H9 (cell line): Measurements from ENCODE around the gene FAM240A. TPM values are rescaled to one million over a fixed set of nuclear protein-coding genes. Genes with fewer than 3 reads are reported as not detected.

Experiments
- DNase-seq: peaks from one replicate; pipeline ENCODE4 v3.0.0-alpha.2; 2017
- H2AFZ ChIP-seq: one replicate; pipeline ENCODE4 v1.6.1; 2013; ENCODE audit warnings: mild to moderate bottlenecking, low read length, control low read depth, moderate library complexity
- H2AK5ac ChIP-seq: 2 replicates; pipeline ENCODE4 v1.6.1; 2013; ENCODE audit warnings: low read length, control low read depth, mixed read lengths; ENCODE audit not compliant: insufficient read length
- H2BK120ac ChIP-seq: one replicate; pipeline ENCODE4 v1.6.1; 2013; ENCODE audit warnings: low read depth, mild to moderate bottlenecking, low read length, control low read depth, inconsistent platforms; ENCODE audit not compliant: poor library complexity, severe bottlenecking
- H2BK12ac ChIP-seq: 2 replicates; pipeline ENCODE4 v1.6.1; 2013; ENCODE audit warnings: low read length, control low read depth, mixed read lengths, low read depth; ENCODE audit not compliant: insufficient read length
- H2BK15ac ChIP-seq: 2 replicates; pipeline ENCODE4 v1.6.1; 2013; ENCODE audit warnings: low read depth, low read length, control low read depth
- H2BK20ac ChIP-seq: one replicate; pipeline ENCODE4 v1.6.1; 2013; ENCODE audit warnings: low read depth, mild to moderate bottlenecking, low read length, control low read depth, inconsistent platforms; ENCODE audit not compliant: poor library complexity, severe bottlenecking
- H2BK5ac ChIP-seq: 2 replicates; pipeline ENCODE4 v1.6.1; 2013; ENCODE audit warnings: low read length, control low read depth, mixed read lengths; ENCODE audit not compliant: insufficient read length
- H3K14ac ChIP-seq: 2 replicates; pipeline ENCODE4 v1.6.1; 2013; ENCODE audit warnings: low read length, control low read depth; ENCODE audit not compliant: insufficient read depth
- H3K18ac ChIP-seq: 2 replicates; pipeline ENCODE4 v1.6.1; 2013; ENCODE audit warnings: low read depth, mild to moderate bottlenecking, mixed read lengths, low read length, control low read depth; ENCODE audit not compliant: insufficient read length
- H3K23ac ChIP-seq: 2 replicates; pipeline ENCODE4 v1.6.1; 2013; ENCODE audit warnings: low read length, control low read depth, mixed read lengths, low read depth; ENCODE audit not compliant: insufficient read length
- H3K23me2 ChIP-seq: 2 replicates; pipeline ENCODE4 v1.6.1; 2013; ENCODE audit warnings: low read depth, mild to moderate bottlenecking, mixed read lengths, low read length, control low read depth; ENCODE audit not compliant: insufficient read length, poor library complexity, severe bottlenecking
- H3K27ac ChIP-seq: 2 replicates; pipeline ENCODE4 v1.5.1; 2013; ENCODE audit warnings: low read length, control low read depth, mixed read lengths, low read depth; ENCODE audit not compliant: insufficient read length
- H3K27me3 ChIP-seq: 2 replicates; pipeline ENCODE4 v1.6.1; 2013; ENCODE audit warnings: low read length, control low read depth, inconsistent platforms; ENCODE audit not compliant: insufficient read depth
- H3K4ac ChIP-seq: 2 replicates; pipeline ENCODE4 v1.6.1; 2013; ENCODE audit warnings: low read depth, mild to moderate bottlenecking, control low read depth, inconsistent platforms, low read length, moderate library complexity
- H3K4me1 ChIP-seq: 2 replicates; pipeline ENCODE4 v1.6.1; 2013; ENCODE audit warnings: low read length, control low read depth, inconsistent platforms; ENCODE audit not compliant: insufficient read depth
- H3K4me2 ChIP-seq: 2 replicates; pipeline ENCODE4 v1.6.1; 2013; ENCODE audit warnings: low read length, control low read depth, mixed read lengths; ENCODE audit not compliant: insufficient read length, insufficient read depth
- H3K56ac ChIP-seq: 2 replicates; pipeline ENCODE4 v1.6.1; 2013; ENCODE audit warnings: low read depth, mild to moderate bottlenecking, mixed read lengths, low read length, control low read depth; ENCODE audit not compliant: insufficient read length
- H3K79me1 ChIP-seq: 2 replicates; pipeline ENCODE4 v1.6.1; 2013; ENCODE audit warnings: low read depth, mild to moderate bottlenecking, moderate library complexity, low read length, control low read depth, inconsistent platforms; ENCODE audit not compliant: insufficient read depth, poor library complexity, severe bottlenecking
- H3K79me2 ChIP-seq: 2 replicates; pipeline ENCODE4 v1.6.1; 2013; ENCODE audit warnings: low read length, control low read depth, inconsistent platforms; ENCODE audit not compliant: insufficient read depth
- H3K9ac ChIP-seq: 2 replicates; pipeline ENCODE4 v1.6.1; 2013; ENCODE audit warnings: low read length, control low read depth, mixed read lengths; ENCODE audit not compliant: insufficient read length; ENCODE audit errors: extremely low read depth
- H3K9me3 ChIP-seq: one replicate; pipeline ENCODE4 v1.6.1; 2013; ENCODE audit warnings: low read depth, low read length, inconsistent platforms; ENCODE audit not compliant: control insufficient read depth
- H3T11ph ChIP-seq: one replicate; pipeline ENCODE4 v1.6.1; 2013; ENCODE audit warnings: mild to moderate bottlenecking, low read length, control low read depth, inconsistent platforms
- H4K20me1 ChIP-seq: one replicate; pipeline ENCODE4 v1.6.1; 2013; ENCODE audit not compliant: control insufficient read depth, insufficient read length, insufficient read depth
- H4K5ac ChIP-seq: 2 replicates; pipeline ENCODE4 v1.6.1; 2013; ENCODE audit warnings: low read depth, mild to moderate bottlenecking, mixed read lengths, low read length, control low read depth; ENCODE audit not compliant: insufficient read length
- H4K8ac ChIP-seq: replicated peaks from 2 replicates; pipeline ENCODE4 v1.6.1; 2013; ENCODE audit warnings: low read length, control low read depth, mixed read lengths, low read depth; ENCODE audit not compliant: insufficient read length
- H4K91ac ChIP-seq: 2 replicates; pipeline ENCODE4 v1.6.1; 2013; ENCODE audit warnings: low read depth, mild to moderate bottlenecking, moderate library complexity, mixed read lengths, low read length, control low read depth; ENCODE audit not compliant: insufficient read length
- H3K27ac Mint-ChIP-seq, 3 experiments: 2 replicates in 2 of 3; 3 replicates in 1 of 3; pipeline ENCODE4 v1.8.0; 2020 to 2021; ENCODE audit warnings: mixed read lengths in 3 of 3, mild to moderate bottlenecking in 1 of 3, moderate library complexity in 1 of 3
- H3K27me3 Mint-ChIP-seq: 2 replicates; pipeline ENCODE4 v1.8.0; 2021; ENCODE audit warnings: low read depth, mild to moderate bottlenecking, moderate library complexity, mixed read lengths
- H3K36me3 Mint-ChIP-seq, 3 experiments: 2 replicates in 2 of 3; 3 replicates in 1 of 3; pipeline ENCODE4 v1.8.0; 2020 to 2021; ENCODE audit warnings: low read depth in 3 of 3, mixed read lengths in 3 of 3; ENCODE audit not compliant: insufficient read depth in 1 of 3
- H3K4me1 Mint-ChIP-seq, 2 experiments: 2 replicates each; pipeline ENCODE4 v1.8.0; 2020; ENCODE audit warnings: mixed read lengths in 2 of 2
- H3K4me3 Mint-ChIP-seq, 2 experiments: 2 replicates in 1 of 2; 3 replicates in 1 of 2; pipeline ENCODE4 v1.8.0; 2020 to 2021; ENCODE audit warnings: mild to moderate bottlenecking in 2 of 2, mixed read lengths in 2 of 2, moderate library complexity in 1 of 2
- H3K9me3 Mint-ChIP-seq, 2 experiments: 2 replicates in 1 of 2; 3 replicates in 1 of 2; pipeline ENCODE4 v1.8.0; 2020; ENCODE audit warnings: mild to moderate bottlenecking in 2 of 2, mixed read lengths in 2 of 2, moderate library complexity in 1 of 2
- WGBS: extraction: QIAGEN DNeasy Blood & Tissue Kit; methylation state at CpG from one replicate; pipeline ENCODE4 v1.1.7; 2013; ENCODE audit warnings: missing lambda C conversion rate, low lambda C conversion rate, mixed read lengths; ENCODE audit not compliant: insufficient read length; ENCODE audit errors: extremely low coverage; 5-methylcytosine and 5-hydroxymethylcytosine counted together
- total RNA-seq: library from RNA; stranded (reverse); gene quantifications from 2 replicates; pipeline ENCODE4 v1.2.1, GENCODE V29; 2021
- TF ChIP-seq, protein P1 (sequence below): fragments of 200-600 bp; sonication (generic); conservative IDR thresholded peaks from 3 replicates; pipeline ENCODE4 v1.8.0; 2021; ENCODE audit warnings: antibody characterized with exemption, mild to moderate bottlenecking

Gene FAM240A
- total RNA-seq, 1 experiment from 2014 or later: 0.11 TPM

DNA sequence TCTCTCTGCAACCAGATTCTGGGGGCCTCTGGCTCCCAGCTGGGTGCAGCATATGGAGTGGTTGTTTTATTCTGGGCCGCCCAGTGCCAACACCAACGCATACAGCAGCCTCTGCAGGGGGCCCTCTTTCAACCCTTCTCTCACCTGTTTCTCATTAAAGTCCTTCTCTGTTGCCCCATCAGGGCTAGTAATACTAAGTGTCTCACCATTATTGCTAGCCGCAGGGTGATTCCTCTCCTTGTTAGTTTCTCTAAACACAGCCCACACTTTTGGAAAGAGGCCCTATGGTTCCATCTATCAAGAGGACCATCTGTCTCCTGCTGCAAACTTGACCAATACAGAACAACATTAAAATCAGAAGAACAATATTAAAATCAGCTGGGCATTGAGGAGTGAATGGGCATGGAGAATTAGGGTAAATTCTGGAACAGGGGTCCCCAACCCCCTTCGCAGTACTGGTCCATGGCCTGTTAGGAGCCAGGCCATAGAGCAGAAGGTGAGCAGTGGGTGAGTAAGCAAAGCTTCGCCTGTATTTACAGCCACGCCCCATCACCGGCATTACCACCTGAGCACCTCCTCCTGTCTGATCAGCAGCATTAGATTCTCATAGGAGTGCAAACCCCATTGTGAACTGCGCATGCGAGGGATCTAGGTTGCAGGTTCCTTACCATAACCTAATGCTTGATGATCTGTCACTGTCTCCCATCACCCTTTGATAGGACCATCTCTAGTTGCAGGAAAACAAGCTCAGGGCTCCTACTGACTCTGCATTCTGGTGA is 44.6 kb downstream of the FAM240A start:
- Histone ChIP-seq H2AK5ac (no peak overlapping the region), H4K20me1 (no peaks in the 10 kb centered on the region), H3K27me3 (no peaks in the 10 kb centered on the region), H2BK12ac (no peak overlapping the region), H3K27ac (no peak overlapping the region), H3K9ac (no peak overlapping the region), H2BK15ac (no peak overlapping the region), H3K23me2 (no peaks in the 10 kb centered on the region), H4K5ac (no peak overlapping the region), H4K91ac (no peak overlapping the region), H3K9me3 (no peaks in the 10 kb centered on the region), H2BK5ac (no peak overlapping the region), H3K4me2 (no peak overlapping the region), H3T11ph (no peak overlapping the region), H2BK20ac (no peak overlapping the region), H3K4ac (no peak overlapping the region), H2BK120ac (no peak overlapping the region), H3K18ac (no peak overlapping the region), H3K14ac (no peak overlapping the region), H3K56ac (no peak overlapping the region), H3K4me1 (peaks cover 16% of the 10 kb centered on the region; the same call in 1 of the 2 replicates), H4K8ac (no peak overlapping the region), H3K79me2 (no peaks in the 10 kb centered on the region), H2AFZ (no peak overlapping the region), H3K79me1 (no peaks in the 10 kb centered on the region), H3K23ac (no peak overlapping the region)
- no CpG with 5 or more reads among the region's 9 CpGs for whole genome bisulfite sequencing
- peak overlapping the region in 1 of 3 experiments; percentile 19; a peak in 2 of 7 replicates for H3K27ac Mint-ChIP-seq
- H3K4me1 Mint-ChIP-seq: peaks cover 60 to 63% of the 10 kb centered on the region in 2 experiments
- peak; percentile 25 for DNase-seq
- peaks cover 0 to 8% (median 6%) of the 10 kb centered on the region in 3 experiments for H3K36me3 Mint-ChIP-seq
- no peak overlapping the region for H3K4me3 Mint-ChIP-seq
- H3K9me3 Mint-ChIP-seq: peaks cover 10 to 12% of the 10 kb centered on the region in 2 experiments
- TF ChIP-seq, protein P1, sequence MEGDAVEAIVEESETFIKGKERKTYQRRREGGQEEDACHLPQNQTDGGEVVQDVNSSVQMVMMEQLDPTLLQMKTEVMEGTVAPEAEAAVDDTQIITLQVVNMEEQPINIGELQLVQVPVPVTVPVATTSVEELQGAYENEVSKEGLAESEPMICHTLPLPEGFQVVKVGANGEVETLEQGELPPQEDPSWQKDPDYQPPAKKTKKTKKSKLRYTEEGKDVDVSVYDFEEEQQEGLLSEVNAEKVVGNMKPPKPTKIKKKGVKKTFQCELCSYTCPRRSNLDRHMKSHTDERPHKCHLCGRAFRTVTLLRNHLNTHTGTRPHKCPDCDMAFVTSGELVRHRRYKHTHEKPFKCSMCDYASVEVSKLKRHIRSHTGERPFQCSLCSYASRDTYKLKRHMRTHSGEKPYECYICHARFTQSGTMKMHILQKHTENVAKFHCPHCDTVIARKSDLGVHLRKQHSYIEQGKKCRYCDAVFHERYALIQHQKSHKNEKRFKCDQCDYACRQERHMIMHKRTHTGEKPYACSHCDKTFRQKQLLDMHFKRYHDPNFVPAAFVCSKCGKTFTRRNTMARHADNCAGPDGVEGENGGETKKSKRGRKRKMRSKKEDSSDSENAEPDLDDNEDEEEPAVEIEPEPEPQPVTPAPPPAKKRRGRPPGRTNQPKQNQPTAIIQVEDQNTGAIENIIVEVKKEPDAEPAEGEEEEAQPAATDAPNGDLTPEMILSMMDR: no peak
- H3K27me3 Mint-ChIP-seq: peaks cover 3% of the 10 kb centered on the region
